GM12875 (cell line): Measurements from ENCODE around the gene SSPN.
A peak's percentile ranks its signal among the peaks of the same experiment; 100 is the strongest.

ENCODE experiments used
- H3K4me3 ChIP-seq: one replicate; pipeline ENCODE4 v1.5.1; 2011; ENCODE audit warnings: low read depth, low read length, control low read depth
- TF ChIP-seq, protein P1 (sequence below): IDR thresholded peaks from 2 replicates; pipeline ENCODE4 v1.5.1; 2011; ENCODE audit warnings: low read depth, mild to moderate bottlenecking, control low read depth, inconsistent platforms, low read length, moderate library complexity, borderline replicate concordance; ENCODE audit not compliant: insufficient read depth

SSPN gene

DNA sequence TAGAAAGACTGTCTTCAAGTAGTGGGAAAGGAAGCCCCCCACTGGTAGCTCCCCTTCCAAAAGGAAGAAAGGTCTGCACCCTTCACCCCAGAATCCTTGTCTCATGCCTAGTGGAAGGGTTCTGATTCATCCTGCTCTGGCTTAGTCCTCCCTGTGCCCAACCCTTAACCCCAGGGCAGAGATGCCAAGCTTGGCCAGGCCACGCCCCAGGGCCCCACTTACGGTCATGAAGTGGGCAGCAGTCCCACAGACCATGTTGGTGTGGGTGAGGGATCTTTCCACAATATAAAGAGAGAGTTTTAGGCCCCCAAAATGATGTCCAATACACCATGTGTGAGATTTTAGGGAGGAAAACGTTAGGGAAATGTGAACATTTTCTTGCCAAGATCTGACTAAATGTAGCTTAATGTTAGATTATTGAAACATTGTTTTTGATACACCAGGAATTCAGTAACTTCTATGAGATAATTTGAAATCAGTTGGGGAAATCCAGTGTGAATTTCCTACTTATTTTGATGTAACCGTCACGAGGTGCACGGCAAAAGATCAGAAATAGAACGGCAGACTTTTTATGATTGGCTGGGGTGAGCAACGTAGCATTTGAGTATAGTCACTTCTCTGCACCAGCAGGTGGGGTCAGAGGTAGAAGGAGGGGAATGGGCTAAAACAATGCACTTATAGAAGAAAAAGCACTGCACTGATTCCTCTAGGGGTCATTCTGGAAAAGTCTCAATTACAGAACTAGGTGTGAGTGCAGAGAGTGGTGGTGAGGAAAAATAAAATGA, 8.2 kb upstream of the SSPN start:
- no peak overlapping the region for H3K4me3 ChIP-seq
- TF ChIP-seq, protein P1, sequence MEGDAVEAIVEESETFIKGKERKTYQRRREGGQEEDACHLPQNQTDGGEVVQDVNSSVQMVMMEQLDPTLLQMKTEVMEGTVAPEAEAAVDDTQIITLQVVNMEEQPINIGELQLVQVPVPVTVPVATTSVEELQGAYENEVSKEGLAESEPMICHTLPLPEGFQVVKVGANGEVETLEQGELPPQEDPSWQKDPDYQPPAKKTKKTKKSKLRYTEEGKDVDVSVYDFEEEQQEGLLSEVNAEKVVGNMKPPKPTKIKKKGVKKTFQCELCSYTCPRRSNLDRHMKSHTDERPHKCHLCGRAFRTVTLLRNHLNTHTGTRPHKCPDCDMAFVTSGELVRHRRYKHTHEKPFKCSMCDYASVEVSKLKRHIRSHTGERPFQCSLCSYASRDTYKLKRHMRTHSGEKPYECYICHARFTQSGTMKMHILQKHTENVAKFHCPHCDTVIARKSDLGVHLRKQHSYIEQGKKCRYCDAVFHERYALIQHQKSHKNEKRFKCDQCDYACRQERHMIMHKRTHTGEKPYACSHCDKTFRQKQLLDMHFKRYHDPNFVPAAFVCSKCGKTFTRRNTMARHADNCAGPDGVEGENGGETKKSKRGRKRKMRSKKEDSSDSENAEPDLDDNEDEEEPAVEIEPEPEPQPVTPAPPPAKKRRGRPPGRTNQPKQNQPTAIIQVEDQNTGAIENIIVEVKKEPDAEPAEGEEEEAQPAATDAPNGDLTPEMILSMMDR, result no peak

DNA sequence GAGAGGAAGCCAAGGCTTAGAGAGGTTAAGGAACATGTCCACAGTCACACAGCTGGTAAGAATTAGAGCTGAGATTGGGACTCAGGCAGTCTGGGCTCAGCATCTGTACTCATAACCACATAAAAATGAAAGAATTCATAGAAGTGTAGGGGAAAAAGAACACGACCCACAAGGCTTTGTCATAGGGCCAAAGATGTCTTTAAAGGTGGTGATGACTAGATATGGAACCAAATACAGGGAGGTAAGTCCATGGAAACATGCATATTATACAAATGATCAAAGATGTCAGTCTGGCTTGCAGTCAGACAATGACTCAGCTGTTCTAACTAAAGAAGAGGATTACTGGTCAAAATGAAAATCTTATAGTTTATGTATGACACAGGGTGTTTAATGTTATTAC, 7.2 kb upstream of the SSPN start:
- no peak overlapping the region for H3K4me3 ChIP-seq
- TF ChIP-seq, protein P1, result no peak

DNA sequence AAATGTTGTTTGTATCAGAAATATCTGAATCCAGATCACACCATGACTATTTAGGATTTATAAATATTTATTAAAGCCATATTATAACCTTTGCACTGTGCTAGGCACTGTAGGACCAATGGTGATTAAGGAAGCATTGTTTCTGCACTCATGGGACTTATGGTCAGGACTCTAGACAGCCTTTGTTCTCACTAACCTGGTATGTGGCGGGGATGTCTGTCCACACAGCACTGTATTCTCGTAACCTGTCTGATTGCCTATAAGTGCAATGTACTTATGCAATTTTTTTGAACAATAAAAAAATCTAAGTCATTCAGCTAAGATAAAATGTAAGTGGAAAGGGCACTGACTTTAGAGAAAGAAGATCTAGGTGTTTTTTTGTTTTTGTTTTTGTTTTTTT, 6.7 kb upstream of the SSPN start:
- TF ChIP-seq, protein P1, result no peak
- H3K4me3 ChIP-seq, result no peak overlapping the region

DNA sequence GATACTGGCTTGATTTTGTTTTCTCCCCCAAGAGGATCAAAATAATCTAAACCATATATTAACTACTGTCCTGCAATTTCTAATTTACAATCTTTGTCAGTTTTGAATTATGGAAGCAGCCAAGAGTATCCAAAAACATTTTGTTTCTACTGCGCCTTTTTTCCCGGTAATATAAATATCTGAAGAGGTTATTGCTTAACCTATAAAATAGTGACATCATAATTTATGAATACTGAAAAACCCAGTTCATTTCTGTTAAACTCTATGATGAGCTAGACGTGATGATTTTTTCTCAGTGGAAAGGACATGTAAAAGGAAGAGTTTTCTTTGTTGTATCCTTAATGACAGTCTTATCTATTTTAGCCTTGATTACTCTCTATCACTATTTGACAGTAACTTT, 3.2 kb upstream of the SSPN start:
- TF ChIP-seq, protein P1, result no peak
- no peak overlapping the region for H3K4me3 ChIP-seq

DNA sequence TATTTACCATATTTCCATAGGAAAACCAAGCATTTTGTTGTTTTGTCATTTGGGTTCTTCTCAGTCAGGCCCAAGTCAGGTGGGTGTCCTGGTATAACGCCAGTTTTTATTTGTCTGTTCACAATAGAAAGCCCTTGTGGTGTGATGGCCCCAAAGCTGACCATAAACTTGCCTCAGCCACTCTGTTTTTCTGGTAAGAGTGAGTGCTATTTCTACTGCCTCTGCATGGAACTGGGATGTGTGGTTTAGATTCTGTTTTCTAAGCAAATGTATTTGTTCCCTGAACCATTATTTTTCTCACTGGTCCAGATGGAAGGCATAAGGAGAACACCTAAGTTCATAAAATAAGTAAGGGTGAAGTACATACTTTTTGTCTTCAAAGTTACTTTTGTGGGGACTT, 1.8 kb upstream of the SSPN start:
- TF ChIP-seq, protein P1, result no peak
- no peak overlapping the region for H3K4me3 ChIP-seq

DNA sequence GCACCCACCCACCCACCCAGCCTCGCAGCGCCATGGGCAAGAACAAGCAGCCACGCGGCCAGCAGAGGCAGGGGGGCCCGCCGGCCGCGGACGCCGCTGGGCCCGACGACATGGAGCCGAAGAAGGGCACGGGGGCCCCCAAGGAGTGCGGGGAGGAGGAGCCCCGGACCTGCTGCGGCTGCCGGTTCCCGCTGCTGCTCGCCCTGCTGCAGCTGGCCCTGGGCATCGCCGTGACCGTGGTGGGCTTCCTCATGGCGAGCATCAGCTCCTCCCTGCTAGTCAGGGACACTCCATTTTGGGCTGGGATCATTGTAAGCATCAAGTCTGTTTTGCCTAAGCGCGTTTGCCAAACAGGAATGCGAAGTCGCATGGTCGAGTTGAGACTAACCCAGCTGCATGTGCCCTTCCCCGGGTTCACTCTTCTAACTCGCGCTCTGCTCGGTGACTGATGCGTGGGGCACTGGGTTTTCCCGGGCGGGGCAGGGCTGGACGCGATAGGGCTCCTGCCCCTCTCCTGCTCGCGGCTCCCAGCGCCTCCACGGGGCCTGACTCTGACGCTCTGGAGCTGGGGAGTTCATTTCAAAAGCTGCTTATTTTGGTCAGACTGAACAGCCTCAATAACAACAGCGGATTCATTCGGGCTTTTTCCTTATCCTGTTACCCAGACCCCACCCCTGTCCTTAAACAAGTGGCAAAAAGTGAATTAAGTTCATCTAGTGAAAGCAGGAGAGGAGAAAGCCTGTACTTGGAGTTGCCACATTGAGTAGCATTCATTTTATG, 458 bp downstream of the SSPN start:
- H3K4me3 ChIP-seq, result peak overlapping the region; percentile 49
- TF ChIP-seq, protein P1, result no peak

DNA sequence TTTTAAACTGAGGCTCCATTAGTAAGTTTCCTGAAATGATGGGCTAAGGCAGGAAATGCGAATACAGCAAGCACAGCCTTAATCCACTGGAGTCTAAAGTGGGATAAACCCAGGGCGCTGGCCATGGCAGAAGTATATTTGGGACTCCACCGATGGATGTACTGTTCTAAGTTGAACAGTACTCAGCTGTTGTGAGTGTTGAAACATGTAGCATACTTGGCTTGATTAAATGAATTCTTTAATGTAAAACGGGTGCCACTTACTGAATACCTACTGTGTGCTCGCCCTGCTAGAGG, 996 bp downstream of the SSPN start:
- TF ChIP-seq, protein P1, result no peak
- H3K4me3 ChIP-seq, result no peak overlapping the region
